ENCODE results near the gene TENT5C.

Gene TENT5C

DNA sequence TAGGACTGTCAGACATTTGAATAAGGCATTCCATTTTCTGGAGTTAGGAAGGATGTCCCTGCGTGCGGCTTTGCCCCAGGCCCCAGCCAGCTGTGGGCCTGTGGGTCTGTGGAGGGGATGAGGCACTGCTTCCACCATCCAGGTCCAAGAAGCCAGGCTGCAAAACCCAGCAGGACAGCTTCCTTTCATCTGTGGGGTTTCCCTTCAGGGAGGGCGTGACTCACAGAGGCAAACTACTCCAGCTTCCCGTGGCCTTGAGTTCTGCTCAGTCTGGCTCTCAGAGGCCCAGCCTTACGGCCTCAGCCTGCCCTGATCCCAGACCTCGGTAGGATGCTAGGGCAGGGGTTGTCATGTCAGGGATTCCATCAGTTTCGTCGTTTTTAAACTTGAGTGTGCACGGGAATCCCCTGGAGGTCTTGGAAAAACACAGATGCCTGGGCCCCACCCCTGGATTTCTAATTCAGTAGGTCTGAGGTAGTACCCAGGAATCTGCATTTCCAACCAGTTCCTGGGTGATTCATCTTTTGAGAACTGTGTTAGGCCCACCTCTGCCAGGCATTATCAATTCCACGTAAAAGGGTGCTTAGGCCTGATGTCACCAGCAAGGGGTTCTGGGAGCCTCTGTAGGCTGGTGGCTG lies 32.3 kb upstream of the TENT5C start:
- DNase-seq: no peak

GRCh38 chr1:117574161-117574835 lies 31.6 kb upstream of the TENT5C start:
- no peak for DNase-seq

DNA sequence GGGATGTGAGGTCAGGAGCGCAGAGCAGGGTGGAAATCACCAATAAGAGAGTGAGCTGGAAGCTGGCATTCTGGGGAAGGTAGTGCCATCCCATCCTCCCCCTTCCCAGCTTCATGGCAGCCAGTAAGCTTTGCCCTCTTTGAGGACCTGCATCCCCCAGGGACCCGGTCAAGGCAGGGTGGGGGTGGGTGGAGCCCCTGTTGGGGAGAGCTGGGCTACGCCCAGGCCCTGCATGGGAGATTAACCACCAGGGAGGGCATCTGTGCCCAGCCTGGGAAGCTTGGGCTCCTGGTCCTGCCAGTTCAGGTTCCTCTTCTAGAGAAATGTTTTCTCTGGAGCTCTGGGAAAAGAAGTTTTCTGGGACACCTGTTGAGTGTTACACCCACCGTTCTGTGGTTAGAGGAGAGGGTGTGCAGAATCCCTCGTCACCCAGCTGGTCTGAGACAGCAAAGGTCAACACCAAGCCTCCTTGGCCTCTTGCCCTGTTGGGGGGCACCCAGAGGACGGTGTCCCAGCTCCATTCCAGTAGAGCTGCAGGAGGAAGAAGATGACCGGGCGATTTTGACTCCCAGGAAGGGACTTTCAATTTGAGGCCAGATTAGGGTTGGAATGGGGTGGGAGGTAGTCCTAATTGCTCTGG lies 30.1 kb upstream of the TENT5C start:
- DNase-seq: no peak

- DNase-seq: no peak
Measured at GRCh38 chr1:117576236-117576635, 29.6 kb upstream of the TENT5C start.

DNA sequence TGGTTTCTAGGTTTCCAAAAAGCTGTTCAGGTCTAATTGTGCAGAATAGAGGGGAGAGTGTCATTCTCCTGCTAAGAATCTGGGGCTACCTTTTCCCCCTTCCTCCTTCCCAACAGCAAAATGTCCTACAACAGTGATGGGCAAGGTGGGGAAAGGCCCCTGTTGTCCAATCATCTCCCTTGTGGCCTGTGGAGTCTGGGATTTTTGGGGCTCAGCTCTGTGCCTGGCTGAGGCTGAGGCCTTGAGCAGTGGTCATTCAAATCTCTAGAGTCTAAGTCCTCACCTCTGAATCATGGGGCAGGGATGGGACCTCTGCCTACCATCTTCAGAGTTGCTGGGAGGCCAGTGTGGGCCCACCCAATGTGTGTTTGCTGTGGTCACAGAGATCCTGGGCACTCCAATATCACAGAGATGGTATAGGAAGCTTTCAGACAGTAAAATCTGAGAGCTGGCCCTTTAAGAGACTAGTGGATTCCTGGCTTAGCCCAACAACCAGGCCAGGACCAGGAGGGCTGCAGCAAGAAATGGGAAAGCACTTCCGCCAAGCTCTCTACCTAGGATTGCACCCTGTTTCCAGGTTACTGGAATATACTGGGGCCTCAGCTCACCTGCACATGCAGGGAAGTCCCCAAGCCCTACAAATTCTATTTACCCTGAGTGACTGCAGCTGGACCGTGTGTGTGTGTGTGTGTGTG lies 28.5 kb upstream of the TENT5C start:
- DNase-seq: no peak

GRCh38 chr1:117578466-117578865 lies 27.4 kb upstream of the TENT5C start:
- DNase-seq: no peak

DNA sequence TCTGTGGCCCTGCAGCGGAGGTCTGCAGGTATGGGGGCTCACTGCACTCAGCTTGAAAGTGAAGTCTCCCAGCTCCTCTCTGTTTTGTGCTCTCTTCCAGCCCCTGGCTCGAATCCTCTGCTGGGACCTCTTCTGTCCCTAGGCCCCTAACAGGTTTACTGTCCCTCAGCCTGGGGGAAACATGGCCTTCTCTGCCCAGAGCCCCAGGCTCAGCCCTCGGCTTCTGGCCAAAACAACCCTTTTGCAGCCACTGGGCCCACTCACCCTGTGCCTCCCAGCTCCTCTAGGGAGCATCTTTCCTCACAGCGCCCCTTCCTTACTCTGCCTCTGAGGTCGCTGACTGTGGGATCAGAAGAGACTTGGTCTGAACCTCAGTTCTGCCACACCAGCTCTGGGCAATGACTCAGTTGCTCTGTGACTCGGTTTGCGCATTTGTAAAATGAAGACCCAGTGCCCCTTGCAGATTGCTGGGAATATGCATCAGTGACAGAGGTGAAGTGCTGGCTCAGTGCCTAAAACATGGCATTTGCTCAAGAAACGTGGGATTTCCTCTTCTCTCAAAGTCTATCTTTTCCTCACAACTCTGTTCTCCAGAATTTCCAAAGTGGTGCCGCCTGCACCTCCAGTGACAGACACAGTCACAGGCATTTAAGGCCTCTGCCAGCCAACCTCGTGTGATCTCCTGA lies 26.5 kb upstream of the TENT5C start:
- no peak for DNase-seq

GRCh38 chr1:117580436-117580835 lies 25.4 kb upstream of the TENT5C start:
- no peak for DNase-seq

GRCh38 chr1:117580882-117581281 lies 25.0 kb upstream of the TENT5C start:
- DNase-seq: no peak

- DNase-seq: no peak
Measured at GRCh38 chr1:117581391-117581943, 24.4 kb upstream of the TENT5C start.

GRCh38 chr1:117582451-117582850 lies 23.4 kb upstream of the TENT5C start:
- DNase-seq: no peak

GRCh38 chr1:117583247-117583646 lies 22.6 kb upstream of the TENT5C start:
- no peak for DNase-seq

DNA sequence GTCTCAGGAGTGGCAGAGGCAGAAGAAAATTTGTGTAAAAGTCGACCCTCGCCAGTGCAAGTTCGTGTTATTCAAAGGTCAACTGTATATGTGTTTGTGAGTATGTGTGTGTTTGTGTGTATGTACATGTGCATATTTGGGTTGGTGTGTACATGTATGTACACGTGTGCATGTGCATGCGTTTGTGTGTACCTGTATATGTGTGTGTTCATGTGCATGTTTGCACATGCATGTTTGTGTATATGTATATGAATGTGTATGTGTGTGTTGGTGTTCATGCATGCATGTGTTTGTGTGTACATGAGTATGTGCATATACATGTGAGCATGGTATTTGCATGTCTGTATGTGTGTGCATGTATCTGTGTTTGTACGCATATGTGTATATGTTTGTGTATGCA lies 21.7 kb upstream of the TENT5C start:
- no peak for DNase-seq

DNA sequence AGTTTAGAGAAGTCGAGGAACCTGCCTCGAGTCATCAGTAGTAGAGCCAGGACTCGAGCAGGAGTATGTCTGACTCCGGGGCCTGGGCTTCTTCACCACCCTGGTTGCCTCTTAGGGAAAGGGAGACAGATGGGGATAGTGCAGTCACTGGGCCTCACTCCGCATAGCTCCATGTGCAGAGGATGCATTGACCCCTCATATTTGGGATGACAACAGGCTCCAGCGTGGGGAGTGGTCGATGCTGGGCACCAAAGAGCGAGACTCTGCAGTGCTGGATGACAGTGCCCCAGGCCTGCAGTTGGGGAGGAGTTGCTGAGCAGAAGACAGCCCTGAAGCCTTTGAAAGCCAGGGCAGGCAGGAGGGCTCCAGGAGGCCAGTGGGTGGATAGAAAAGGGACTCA lies 20.8 kb upstream of the TENT5C start:
- DNase-seq: no peak

DNA sequence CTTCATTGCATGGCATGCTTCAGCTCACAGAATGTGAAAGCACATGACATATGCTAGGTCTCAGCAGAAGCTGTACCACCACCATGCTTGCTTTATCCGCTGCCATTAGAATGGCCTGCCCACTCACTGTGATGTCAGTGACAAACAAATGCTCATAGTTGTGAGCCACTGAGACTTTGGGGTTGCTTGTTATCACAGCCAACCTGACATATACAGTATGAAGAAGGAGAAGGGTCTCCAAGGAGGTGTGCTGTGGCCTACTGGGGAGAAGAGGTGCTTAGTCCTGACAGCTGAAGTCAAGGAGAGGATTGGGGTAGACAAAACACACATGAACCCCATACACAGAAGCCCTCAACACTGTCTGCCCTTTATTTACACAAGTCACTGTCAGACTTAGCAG lies 19.5 kb upstream of the TENT5C start:
- DNase-seq: no peak

- DNase-seq: no peak
Measured at GRCh38 chr1:117586747-117587498, 18.9 kb upstream of the TENT5C start.

DNA sequence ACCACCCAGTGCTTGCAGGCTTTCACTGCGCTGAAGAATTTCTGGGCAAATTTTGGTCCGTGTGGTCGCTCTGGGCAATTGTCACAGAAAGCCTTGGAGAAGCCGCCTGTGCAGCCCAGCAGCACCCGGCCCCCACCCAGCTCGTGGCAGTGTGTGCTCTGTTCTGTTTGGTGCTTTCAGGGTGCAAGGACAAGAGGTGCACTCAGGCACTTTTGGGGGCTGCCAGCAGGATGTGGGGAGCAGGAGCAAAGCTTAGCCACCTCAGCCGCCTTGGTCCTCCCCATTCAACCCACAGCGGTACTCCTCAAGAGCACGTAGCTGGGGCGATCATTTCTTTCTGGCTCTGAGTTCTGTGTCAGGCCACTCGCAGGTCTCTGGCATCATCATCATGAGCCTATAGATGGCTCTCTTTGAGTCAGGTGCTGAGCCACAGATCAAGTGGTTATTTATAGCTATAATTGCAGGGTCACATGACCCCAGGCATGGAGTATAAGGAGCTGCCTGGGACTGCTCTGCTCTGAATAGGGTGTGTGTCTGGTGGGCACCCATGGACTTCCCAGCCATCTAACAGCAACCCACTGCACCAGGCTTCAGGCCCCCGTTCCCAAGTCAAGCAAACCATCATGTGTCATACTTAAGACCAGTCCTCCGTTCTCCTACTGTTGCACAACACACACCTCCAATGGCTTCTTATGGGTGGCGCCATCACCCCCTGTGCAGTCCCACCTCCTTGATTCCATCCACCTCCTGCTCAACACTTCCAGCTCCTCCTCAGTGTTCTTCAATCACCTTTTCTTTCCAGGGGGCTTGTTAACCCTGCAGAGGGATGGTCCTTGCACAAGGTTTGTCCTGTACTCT lies 18.1 kb upstream of the TENT5C start:
- no peak for DNase-seq

DNA sequence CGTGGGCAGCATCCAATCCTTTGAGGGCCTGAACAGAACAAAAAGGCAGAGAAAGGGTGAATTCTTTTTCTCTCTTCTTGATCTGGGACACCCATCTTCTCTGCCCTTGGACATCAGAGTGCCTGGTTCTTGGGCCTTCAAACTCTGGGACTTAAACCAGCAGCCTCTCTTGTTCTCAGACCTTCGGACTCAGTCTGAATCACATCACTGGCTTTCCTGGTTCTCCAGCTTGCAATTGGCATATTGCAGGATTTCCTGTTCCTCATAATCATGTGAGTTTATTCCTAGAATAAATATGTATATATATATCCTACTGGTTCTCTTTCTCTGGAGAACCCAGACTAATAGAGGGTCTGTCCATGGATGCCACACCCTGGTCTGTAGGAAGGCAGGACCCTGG lies 16.3 kb upstream of the TENT5C start:
- DNase-seq: no peak

- no peak for DNase-seq
Measured at GRCh38 chr1:117590273-117590925, 15.4 kb upstream of the TENT5C start.

- DNase-seq: no peak
Measured at GRCh38 chr1:117591252-117591651, 14.6 kb upstream of the TENT5C start.

DNA sequence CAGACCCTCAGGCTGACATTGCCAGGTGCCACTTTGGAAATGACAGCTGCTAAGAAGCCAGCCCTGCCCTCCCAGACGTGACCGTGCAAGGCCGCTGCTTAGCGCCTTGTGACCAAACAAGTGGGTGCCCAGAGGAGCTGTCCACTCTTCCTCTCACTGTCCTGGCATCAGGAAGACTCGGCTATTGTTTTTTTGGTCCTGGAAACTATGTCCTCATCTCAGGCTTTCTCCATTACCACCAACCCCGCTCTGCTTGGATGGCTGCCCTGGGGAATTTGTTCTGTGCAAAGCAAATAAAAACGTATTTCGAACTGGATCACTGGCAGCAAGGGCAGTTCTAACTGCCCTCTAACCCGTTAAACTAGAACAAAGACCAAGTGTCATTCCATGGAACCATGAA lies 13.7 kb upstream of the TENT5C start:
- no peak for DNase-seq

Measured in activated CD4-positive, alpha-beta T cell treated with anti-CD3 and anti-CD28 coated beads, Interleukin-2, amount 50 U/mL, for 4 hours (primary cell).